Activated T-cell treated with anti-CD3 and anti-CD28 coated beads, Interleukin-2, amount 50 U/mL, for 1 hour (primary cell): ENCODE data around the gene ELMO3.

ENCODE experiments used
- DNase-seq: peaks from one replicate; pipeline ENCODE4 v3.0.0-alpha.2; 2020

Gene ELMO3, protein sequence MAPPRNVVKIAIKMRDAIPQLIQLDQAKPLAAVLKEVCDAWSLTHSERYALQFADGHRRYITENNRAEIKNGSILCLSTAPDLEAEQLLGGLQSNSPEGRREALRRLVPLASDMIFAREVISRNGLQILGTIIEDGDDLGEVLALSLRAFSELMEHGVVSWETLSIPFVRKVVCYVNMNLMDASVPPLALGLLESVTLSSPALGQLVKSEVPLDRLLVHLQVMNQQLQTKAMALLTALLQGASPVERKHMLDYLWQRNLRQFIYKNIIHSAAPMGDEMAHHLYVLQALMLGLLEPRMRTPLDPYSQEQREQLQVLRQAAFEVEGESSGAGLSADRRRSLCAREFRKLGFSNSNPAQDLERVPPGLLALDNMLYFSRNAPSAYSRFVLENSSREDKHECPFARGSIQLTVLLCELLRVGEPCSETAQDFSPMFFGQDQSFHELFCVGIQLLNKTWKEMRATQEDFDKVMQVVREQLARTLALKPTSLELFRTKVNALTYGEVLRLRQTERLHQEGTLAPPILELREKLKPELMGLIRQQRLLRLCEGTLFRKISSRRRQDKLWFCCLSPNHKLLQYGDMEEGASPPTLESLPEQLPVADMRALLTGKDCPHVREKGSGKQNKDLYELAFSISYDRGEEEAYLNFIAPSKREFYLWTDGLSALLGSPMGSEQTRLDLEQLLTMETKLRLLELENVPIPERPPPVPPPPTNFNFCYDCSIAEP

DNA sequence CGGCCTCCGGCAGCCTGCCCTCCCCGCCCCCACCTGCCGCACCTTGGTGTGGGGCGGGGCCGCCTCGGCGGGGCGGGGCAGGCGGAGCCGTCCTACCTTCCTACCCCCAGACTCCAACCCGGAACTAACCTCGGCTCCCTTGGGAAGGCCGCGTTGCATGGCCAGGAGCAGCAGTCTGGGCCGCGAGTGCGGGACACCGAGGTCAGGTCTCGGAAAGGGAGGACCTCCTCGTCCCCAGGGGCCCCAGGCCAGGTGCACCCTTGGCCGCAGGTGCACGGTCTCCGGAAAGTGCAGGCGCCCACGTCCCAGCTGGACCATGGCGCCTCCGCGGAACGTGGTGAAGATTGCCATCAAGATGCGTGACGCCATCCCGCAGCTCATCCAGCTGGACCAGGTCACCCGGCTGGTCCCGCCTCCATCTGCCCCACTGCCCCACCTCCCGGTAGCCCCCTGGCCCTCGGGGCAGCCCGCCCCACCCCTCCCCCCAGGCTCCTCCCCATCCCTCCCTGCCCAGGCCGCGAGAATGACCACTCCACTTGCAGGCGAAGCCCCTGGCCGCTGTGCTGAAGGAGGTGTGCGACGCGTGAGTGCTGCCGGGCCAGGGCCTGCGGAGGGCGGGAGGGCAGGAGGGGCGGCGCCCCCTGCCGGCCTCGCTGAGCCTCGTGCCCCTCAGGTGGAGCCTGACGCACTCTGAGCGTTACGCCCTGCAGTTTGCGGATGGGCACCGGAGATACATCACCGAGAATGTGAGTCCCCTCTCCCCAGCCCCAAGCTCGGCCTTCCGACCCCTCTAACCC is at the start of gene ELMO3:
TSS of gene ELMO3 (plus strand) at position 121 of the 797 bp plus-strand sequence. CDS start at position 317, 196 bp downstream.
- no peak for DNase-seq

DNA sequence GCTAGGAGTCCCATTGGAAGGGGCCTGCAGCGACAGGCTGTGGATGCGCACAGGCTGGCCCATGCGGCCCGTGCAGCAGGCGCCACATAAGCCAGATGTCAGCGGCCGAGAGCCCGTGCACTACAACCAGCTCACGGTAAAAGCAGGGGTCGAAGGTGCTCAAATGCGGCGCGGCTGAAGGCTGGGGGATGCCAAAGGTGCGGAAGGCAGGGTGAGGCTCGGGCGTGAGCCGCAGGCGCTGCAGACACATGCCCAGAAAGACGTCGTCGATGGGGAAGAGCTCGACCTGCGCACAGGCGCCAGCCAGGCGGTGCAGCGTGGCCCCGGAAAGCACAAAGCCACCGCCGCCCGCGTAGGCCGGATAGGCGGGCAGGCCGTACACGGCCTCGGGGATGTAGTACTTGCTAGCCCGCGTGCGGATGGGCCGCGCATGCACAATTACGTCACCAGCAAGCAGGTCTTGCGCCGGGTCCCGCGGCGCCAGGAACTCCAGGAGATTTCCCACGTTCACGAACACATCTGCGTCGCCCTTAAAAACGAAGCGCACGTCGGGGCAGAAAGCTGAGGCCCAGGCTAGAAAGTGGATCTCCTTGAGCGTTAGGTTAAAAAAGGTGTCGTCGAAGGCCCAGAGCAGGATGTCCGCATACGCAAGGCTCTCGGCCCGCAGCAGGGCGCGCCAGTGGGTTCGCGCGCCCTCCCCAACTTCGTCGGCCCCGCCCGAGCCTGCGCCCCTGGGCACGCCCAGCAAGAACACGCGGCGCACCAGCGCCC is 49.5 kb upstream of the ELMO3 start:
- no peak for DNase-seq

DNA sequence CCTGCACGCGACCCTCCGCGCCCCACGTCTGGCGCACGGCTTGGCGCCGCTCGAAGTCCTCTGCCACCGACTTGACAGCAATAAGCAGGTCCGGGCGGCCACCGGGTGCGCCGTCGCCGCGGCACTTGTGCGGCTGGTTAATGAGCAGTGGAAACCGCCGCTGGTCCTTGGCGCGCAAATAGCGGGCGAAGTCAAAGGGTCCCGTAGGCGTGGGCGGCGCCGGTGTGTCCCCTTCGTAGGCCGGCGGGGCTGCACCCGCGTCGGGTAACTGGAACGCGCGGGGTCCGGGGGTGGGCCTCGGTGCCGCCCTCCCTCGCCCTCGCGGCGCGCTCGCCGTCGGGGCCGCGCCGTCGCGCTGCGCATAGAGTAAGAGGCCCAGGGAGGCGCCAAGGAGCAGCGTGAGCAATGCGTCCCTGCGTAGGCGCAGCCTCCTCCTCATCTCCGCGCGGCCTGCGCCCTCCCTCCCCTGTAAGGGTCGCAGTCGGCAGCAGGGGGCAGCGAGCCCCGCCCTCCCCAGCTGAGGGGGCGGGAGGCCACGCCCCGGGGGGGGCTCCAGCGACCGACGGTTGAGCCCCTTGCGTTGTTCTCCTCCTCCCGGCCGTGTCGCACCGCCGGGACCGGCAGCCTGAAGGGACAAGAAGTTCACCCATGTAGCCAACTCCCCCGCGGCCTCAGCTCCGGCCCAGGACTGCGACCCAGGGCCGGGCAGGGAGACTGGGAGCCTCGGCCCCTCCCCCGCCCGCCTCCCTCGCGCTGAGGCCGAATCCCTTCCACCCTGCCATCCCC is 48.7 kb upstream of the ELMO3 start:
- DNase-seq: peak; percentile 55

DNA sequence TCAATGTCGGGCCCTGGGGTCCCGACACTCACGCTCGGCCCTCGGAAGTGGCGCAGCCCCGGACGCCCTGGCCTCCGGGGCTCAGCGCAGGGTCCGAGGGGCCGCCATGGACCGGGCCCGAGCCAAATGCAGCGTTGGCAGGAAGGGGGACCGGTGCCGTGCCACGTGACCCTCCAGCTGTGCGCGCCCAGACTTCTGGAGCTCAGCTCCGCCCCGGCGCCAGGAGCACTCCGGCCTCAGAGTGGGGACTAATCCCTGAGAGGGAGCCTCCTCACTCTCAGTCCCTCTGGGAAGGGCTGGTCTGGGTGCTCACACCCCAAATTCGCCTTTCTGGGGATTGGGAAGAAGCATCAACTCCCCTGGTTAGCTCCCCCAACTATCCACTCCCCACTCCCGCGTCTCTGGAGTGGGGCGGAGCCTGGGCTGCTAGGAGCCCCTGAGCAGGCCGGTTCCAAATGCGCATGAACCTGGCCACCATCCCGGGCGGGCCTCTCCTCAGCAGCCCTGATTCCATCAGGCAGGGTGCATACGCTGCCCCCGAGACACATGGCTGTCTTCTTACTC is 48.0 kb upstream of the ELMO3 start, which contains the start of gene B3GNT9:
TSS of gene B3GNT9 (minus strand) at position 166 of the 564 bp plus-strand sequence. CDS start 513 bp downstream, outside the sequence.
- DNase-seq: peak; percentile 51

DNA sequence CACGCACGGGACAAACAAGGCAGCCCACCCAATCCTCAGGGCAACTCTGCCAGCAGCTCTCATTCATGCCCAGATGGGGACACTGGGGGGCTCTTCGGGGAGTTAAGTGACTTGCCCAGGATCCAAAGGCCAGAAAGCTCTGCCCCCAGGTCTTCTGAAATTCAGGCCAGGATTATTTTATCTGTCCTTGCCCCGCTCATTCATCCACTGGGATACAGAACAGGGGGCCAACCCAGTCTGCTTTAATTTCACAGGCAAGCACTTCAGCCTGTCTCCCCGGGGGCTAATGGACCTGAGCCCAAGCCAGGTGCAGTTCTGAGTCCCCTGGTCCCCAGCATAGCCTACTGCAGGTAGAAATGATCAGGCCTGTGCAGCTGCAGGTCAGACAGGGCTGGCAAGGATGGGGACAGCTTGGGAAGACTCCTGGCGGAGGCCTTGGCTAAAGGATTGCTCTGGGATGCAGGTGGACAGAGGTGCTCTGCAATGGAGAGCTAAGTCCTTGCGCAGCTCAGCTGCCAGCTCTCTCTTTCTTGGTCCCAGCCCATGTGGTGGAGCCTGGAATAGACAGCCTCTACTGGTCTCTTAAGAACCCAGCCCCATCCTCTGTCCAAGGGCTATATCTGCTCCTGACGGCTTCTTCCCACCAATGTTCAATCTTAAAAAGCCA is 47.4 kb upstream of the ELMO3 start:
- no peak for DNase-seq

DNA sequence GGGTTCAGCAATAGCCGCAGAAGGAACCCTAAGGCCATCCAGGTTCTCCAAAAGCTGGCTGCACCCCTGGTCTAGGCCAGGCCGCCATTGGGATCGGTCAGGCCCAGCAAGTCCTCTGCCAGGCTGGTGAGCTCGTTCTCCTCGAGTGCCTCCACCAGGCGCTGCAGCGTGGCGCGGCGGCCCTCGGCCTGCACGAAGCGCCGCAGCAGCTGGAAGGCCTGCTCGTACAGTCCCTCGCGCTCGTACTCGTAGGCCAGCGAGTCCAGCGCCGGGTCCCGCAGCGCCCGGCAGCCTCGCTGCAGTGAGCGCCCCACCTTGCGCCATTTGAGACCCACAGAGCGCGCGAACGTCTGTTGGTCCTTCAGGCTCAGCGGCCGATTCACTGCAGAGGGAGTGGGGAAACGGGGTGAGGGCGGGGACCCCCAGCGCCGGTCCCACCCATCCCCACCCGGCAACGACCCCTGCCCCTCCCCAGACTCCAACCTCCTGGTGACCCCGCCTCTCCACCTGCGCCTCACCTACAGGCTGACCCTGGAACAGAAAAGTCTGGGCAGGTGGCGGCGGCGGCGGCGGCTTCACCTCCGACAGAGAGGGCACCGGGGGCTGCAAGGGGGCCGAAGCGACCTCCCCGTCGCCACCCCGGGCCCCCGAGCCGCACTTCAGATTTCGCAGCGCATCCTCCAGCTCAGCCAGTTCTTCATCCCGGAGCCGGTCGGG is 44.2 kb upstream of the ELMO3 start:
- DNase-seq: no peak

DNA sequence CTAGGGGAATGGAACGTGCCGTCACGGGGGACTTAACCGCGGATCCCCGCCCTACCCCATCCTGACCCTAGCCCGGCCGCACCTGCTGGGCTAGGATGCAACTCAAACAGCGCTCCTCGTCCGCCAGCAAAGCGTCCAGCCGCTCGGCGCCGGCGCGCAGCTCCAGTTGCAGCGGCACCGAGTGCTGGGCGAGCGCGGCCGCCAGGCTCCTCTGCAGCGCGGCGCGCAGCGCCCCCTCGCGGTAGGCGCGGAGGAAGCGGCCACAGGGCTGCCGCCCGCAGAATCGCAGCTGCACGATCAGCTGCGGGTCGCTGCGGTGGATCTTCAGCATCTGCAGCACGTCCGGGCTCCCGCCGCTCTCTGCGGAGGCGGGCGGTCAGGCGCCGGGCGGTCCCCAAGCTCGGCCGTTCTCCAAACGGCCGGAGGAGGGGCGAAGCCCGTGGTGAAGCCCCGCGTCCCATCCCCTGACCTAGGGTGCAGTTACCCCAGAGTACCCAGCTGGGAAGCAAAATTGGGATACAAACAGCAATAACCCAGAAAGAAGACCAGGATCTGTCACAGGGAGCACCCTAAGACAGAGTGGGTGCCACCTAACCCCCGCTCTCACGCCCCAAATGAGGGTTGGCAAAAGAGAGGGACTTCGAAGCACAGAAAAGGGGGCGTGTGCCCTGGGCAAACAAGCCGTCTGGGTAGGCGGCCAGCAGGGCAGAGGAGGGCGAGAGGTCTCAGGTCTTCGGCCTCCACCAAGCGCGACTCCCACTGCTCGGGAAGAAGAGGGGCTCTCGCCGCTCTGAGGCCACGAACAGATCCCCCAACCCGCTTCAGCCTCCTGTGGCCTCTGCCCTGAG is 43.4 kb upstream of the ELMO3 start:
- peak; percentile 87 for DNase-seq

DNA sequence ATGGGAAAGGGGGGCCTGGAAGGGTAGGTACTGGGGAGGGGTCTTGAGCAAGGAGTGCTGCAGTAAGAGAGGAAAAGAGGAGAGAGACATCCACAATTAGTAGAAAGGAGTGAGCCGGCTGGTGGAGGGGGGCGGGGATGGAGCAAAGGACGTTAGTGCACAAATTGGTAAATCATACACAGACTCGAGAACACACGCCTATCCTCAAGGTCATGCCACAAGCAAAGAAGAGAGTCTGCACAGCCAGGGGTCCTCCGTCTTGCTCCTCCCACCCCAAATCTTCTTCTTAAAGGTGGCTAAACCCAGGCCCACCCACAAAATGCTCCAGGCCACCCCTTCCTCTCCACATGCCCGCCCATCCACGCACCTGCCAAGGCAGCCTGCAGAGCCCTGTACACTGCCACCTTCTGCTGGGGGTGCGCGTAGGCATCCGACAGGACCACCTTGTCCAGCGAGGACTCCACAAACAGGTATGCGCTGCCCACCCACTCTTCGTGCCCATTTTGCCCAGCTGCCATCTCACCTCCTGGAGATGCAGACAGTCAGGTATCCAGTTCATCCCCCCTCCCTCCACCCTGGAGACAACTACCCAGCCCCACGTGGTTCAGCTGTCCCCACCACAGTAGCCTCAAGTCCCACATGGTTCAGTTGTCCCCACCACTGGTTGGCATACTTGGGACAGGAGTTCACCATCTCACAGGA is 42.6 kb upstream of the ELMO3 start:
- no peak for DNase-seq

DNA sequence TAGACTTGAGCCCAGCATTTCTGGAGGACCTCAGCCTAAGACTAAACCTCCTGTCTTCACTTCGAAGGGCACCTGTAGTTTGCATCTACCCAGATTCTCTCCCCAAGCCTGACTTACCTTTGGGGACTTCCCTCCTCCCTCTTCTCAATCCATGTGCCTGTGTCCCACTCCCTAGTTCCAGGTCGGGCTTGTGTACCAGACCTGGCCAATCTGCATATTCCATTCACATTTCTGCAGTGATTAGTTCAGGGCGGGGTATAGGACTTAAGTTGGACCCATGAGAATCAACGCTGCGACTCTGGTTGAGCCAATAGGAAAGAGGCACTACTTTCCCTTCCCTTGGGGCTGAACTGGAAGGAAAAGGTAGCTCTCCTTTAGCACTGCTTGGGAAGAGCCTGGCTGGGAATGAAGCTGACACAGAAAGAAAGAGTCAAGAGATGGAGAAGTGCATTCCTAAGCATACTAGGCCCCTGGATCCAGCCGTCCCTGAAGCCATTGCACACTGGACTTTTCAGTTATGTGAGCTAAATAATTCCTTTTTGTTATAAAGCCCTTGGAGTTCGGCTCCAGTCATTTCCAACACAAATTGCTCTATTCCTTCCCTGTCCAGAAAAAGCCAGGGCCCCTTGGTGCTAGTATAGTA is 41.7 kb upstream of the ELMO3 start:
- DNase-seq: no peak

DNA sequence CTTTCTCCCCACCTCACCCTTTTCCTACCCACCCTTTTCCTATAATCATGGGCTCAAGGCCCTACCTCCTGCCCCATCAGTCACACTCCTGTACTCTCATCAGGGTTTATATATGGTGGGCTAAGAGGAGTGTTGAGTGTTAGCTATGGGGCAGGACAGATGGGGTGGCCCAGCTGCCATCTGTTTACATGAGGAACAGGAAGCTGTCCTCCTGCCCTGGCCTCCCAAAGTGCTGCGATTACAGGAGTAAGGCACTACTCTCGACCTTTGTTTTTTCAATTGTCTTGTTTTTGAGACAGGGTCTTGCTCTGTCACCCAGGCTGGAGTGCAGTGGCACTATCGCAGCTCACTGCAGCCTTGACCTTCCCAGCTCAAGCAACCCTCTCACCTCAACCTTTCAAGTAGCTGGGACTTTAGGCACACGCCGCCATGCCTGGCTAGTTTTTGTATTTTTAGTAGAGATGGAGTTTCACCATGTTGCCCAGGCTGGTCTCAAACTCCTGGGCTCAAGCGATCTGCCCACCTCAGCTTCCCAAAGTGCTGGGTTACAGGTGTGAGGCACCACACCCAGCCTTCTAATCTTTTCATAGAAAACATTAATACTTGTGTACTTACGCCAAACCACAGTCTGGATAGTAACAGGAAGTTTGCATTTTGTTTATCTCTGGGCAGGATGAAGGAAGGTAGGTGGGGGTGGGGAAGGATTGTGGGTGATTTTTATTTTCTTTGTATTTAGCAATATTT is 40.9 kb upstream of the ELMO3 start:
- DNase-seq: no peak

DNA sequence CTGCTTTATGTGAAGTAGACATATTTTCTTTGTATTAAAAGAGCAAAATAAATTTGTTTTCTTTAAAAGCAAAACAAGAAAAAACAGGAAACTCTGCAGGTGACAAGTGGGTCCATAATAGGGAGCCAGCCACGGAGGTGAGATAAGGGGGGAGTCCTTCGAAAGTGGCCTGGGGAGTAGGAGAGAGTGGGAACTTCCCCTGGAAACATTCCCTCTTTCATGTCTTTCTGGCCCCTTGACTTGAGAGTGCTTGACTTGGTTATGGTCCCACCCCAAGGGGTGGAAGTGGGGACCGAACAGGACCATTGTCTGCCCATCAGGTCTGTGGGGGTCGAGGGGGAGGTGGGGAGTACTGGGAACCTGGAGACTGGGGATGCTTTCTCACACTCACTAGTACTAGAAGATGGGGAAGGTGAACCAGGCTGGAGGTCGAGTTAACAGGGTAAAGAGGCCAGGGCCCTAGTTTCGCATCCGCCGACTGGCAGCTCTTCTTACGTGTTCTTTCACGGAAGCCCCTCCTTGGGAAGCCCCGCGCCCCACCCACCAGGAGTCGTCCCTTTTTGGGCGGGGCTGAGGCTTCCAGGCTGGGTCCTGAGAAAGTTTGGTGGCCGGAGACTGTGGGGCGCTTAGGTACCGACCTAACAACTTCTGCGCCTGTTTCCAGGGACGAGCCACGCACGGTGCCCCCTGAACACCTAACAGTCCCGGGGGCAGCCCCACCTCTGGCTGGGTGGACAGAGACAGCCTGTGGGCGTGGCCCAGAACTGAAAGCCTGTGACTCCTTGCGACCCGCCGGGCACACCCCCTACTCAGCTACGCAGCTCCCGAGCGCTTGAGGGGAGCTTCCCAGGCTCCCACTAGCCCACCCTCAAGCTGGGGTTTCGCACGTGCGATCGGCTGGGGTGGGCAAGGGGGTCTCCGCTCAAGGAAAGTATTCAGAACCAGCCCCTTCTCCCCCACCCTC is 40.0 kb upstream of the ELMO3 start:
- DNase-seq: peak; percentile 80

DNA sequence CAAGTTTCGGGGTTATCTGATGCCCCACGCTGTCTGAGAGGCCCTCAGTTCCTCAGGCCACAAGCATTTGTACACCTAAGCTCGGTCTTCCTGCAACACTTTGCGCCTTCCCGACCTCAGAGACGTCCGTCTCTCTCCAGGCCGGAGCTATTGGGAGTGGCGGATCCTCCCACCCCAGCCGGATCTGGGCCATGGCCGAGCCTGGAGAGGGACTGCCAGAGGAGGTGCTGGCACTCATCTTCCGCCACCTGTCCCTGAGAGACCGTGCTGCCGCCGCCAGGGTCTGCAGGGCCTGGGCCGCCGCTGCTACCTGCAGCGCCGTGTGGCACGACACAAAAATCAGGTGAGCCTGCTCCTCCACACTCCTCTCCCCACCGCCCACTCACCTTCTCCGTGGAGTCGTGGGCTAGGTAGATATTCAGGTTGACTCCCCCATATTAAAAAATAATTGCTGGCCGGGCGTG is 37.3 kb upstream of the ELMO3 start:
- DNase-seq: no peak

DNA sequence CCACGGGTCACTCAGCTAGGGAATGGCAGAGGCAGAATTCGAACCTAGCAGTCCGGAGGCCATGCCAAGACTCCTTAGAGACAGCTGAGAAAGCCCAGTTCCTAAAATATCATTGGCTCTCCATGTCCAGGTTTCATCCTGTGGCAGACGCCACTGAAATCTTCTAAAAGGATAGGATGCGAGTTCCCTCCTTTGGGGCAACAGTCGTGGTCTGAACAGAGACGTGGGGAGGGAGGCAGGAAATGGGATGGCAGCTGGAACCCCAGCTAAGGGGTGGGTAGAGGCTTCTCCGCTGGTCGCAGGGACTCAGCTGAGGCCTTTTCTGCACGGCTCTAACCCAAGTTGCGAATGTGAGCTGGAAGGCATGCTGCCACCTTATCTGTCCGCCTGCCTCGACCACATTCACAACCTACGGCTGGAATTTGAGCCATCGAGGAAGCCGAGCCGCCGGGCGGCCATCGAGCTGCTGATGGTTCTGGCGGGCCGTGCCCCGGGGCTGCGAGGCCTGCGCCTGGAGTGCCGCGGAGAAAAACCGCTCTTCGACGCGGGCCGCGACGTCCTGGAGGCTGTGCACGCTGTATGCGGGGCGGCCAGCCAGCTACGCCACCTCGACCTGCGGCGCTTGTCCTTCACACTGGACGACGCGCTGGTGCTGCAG is 36.3 kb upstream of the ELMO3 start:
- no peak for DNase-seq

DNA sequence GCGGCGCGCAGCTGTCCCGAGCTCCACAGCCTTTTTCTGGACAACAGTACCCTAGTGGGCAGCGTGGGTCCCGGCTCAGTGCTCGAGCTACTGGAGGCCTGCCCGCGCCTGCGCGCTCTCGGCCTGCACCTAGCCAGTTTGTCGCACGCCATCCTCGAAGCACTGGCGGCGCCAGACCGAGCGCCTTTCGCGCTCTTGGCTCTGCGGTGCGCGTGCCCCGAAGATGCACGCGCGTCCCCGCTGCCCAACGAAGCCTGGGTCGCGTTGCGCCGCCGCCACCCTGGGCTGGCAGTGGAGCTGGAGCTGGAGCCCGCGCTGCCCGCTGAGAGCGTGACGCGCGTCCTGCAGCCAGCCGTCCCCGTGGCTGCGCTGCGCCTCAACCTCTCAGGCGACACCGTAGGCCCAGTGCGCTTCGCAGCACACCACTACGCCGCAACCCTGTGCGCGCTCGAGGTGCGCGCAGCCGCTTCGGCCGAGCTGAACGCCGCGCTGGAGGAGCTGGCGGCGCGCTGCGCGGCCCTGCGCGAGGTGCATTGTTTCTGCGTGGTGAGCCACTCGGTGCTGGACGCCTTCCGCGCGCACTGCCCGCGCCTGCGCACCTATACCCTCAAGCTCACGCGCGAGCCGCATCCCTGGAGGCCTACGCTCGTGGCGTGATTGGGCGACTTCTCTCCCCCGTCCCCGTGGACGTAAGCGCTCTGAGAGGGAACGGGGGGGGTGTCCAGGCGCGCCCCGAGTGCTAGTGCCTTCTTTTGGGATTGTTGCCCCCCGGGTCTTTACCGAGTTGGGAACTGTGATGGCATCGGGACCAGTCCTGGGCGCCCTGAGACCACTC is 35.5 kb upstream of the ELMO3 start:
- peak; percentile 59 for DNase-seq
